ENCODE measurements around the gene MAGEB6. TPM values are rescaled to one million over a fixed set of nuclear protein-coding genes. Genes with fewer than 3 reads are reported as not detected.

MAGEB6 gene
- not detected for total RNA-seq

GRCh38 chrX:26192204-26192603, at the start of gene MAGEB6:
Gene MAGEB6, plus strand, starts transcription at chrX:26192440. Its CDS starts 1,407 bp downstream, at chrX:26193847.

GRCh38 chrX:26160301-26160700, 31.9 kb upstream of the MAGEB6 start, which contains the start of gene MAGEB6B:
Gene MAGEB6B, plus strand, starts transcription at chrX:26160601. Its CDS starts 0 bp downstream, at chrX:26160601.

GRCh38 chrX:26215869-26216268, 23.6 kb downstream of the MAGEB6 start, which contains the start of gene MAGEB5:
Gene MAGEB5, plus strand, starts transcription at chrX:26216169. Its CDS starts 1,133 bp downstream, at chrX:26217302.

Other genes with a start within 250 kb of the MAGEB6 start
- gene MAGEB18, start 54.1 kb upstream of the MAGEB6 start, total RNA-seq = not detected
- not detected for gene MAGEB6B, start 31.8 kb upstream of the MAGEB6 start, total RNA-seq
- not detected for gene MAGEB5, start 23.7 kb downstream of the MAGEB6 start, total RNA-seq

All from metanephros (tissue), 1 donor.